ENCODE results near the gene PREB.
"Not testable (repeated sequence)": the region's sequence is repeated elsewhere in the genome, so short reads cannot be mapped to it uniquely, and the experiment has no call there.

The PREB gene

GRCh38 chr2:27133905-27134780, at the start of gene PREB:
Gene PREB, minus strand, starts transcription at chr2:27134636. Its CDS starts 215 bp downstream, at chr2:27134421.
- ATAC-seq (peak; percentile 92), DNase-seq (ENCODE audit: low spot score in 2 of 2) (peak; percentile 99)
- H3K9me3 Mint-ChIP-seq: no peaks in the 10 kb centered on the region
- H3K4me3 Mint-ChIP-seq: peak within 1 kb of the TSS; percentile 84
- H3K4me1 Mint-ChIP-seq: peaks cover 22% of the 10 kb centered on the region
- peaks cover 46% of the 10 kb centered on the region for H3K36me3 Mint-ChIP-seq
- H3K27ac Mint-ChIP-seq: peak within 1 kb of the TSS; percentile 97

GRCh38 chr2:27184115-27184514, 49.7 kb upstream of the PREB start:
- H3K4me3 Mint-ChIP-seq: no peak overlapping the region
- no peaks in the 10 kb centered on the region for H3K36me3 Mint-ChIP-seq
- H3K27ac Mint-ChIP-seq: no peak overlapping the region
- no peaks in the 10 kb centered on the region for H3K9me3 Mint-ChIP-seq
- DNase-seq (ENCODE audit: low spot score in 2 of 2) (no peak), ATAC-seq (peak; percentile 44)
- no peaks in the 10 kb centered on the region for H3K4me1 Mint-ChIP-seq

- no peaks in the 10 kb centered on the region for H3K9me3 Mint-ChIP-seq
- no peak overlapping the region for H3K27ac Mint-ChIP-seq
- ATAC-seq: no peak
- no peak overlapping the region for H3K4me3 Mint-ChIP-seq
- H3K4me1 Mint-ChIP-seq: no peaks in the 10 kb centered on the region
- H3K36me3 Mint-ChIP-seq: no peaks in the 10 kb centered on the region
- no peak for DNase-seq (ENCODE audit: low spot score in 2 of 2)
These were observed 47.9 kb upstream of the PREB start for GRCh38 chr2:27182346-27182745.

- ATAC-seq (no peak), DNase-seq (ENCODE audit: low spot score in 2 of 2) (no peak)
- Mint-ChIP-seq H3K36me3 (no peaks in the 10 kb centered on the region), H3K9me3 (no peaks in the 10 kb centered on the region), H3K4me1 (no peaks in the 10 kb centered on the region), H3K27ac (no peak overlapping the region), H3K4me3 (no peak overlapping the region)
These were observed 45.0 kb upstream of the PREB start for GRCh38 chr2:27179344-27180000.

GRCh38 chr2:27178469-27178868, 44.0 kb upstream of the PREB start:
- H3K27ac Mint-ChIP-seq: no peak overlapping the region
- DNase-seq (ENCODE audit: low spot score in 2 of 2) (no peak), ATAC-seq (no peak)
- H3K4me3 Mint-ChIP-seq: no peak overlapping the region
- H3K9me3 Mint-ChIP-seq: no peaks in the 10 kb centered on the region
- no peaks in the 10 kb centered on the region for H3K4me1 Mint-ChIP-seq
- no peaks in the 10 kb centered on the region for H3K36me3 Mint-ChIP-seq

- no peak for ATAC-seq
These were observed 43.3 kb upstream of the PREB start for GRCh38 chr2:27177441-27178351.

GRCh38 chr2:27175781-27176180, 41.3 kb upstream of the PREB start:
- not testable (repeated sequence) for ATAC-seq; DNase-seq (ENCODE audit: low spot score in 2 of 2); H3K4me3 Mint-ChIP-seq; H3K4me1 Mint-ChIP-seq; H3K27ac Mint-ChIP-seq; H3K9me3 Mint-ChIP-seq; H3K36me3 Mint-ChIP-seq

More at GRCh38 chr2:27177441-27178351, 43.3 kb upstream of the PREB start:
- Mint-ChIP-seq H3K27ac (no peak overlapping the region), H3K4me1 (no peaks in the 10 kb centered on the region), H3K9me3 (no peaks in the 10 kb centered on the region), H3K4me3 (no peak overlapping the region), H3K36me3 (no peaks in the 10 kb centered on the region)
- no peak for DNase-seq (ENCODE audit: low spot score in 2 of 2)

- no peaks in the 10 kb centered on the region for H3K36me3 Mint-ChIP-seq
These were observed 40.9 kb upstream of the PREB start for GRCh38 chr2:27175330-27175729.

GRCh38 chr2:27174638-27175037, 40.2 kb upstream of the PREB start:
- Mint-ChIP-seq H3K4me1 (no peaks in the 10 kb centered on the region), H3K9me3 (no peaks in the 10 kb centered on the region), H3K27ac (no peak overlapping the region), H3K36me3 (no peaks in the 10 kb centered on the region), H3K4me3 (no peak overlapping the region)
- DNase-seq (ENCODE audit: low spot score in 2 of 2) (no peak), ATAC-seq (no peak)

More at GRCh38 chr2:27175330-27175729, 40.9 kb upstream of the PREB start:
- Mint-ChIP-seq H3K27ac (no peak overlapping the region), H3K9me3 (no peaks in the 10 kb centered on the region), H3K4me1 (no peaks in the 10 kb centered on the region), H3K4me3 (no peak overlapping the region)
- DNase-seq (ENCODE audit: low spot score in 2 of 2) (no peak), ATAC-seq (no peak)

- Mint-ChIP-seq H3K4me1 (no peaks in the 10 kb centered on the region), H3K9me3 (no peaks in the 10 kb centered on the region), H3K4me3 (no peak overlapping the region), H3K27ac (no peak overlapping the region), H3K36me3 (no peaks in the 10 kb centered on the region)
- ATAC-seq: no peak
- DNase-seq (ENCODE audit: low spot score in 2 of 2): no peak
These were observed 37.0 kb upstream of the PREB start for GRCh38 chr2:27171351-27171848.

GRCh38 chr2:27170581-27171337, 36.3 kb upstream of the PREB start:
- Mint-ChIP-seq H3K9me3 (no peaks in the 10 kb centered on the region), H3K4me1 (no peaks in the 10 kb centered on the region), H3K36me3 (no peaks in the 10 kb centered on the region), H3K27ac (no peak overlapping the region), H3K4me3 (peak overlapping the region; percentile 6)
- no peak for DNase-seq (ENCODE audit: low spot score in 2 of 2)
- no peak for ATAC-seq

- Mint-ChIP-seq H3K9me3 (no peaks in the 10 kb centered on the region), H3K27ac (no peak overlapping the region), H3K4me3 (no peak overlapping the region)
These were observed 30.7 kb upstream of the PREB start for GRCh38 chr2:27164960-27165763.

GRCh38 chr2:27162151-27163121, 28.0 kb upstream of the PREB start:
- Mint-ChIP-seq H3K9me3 (no peaks in the 10 kb centered on the region), H3K4me1 (no peaks in the 10 kb centered on the region), H3K36me3 (no peaks in the 10 kb centered on the region), H3K4me3 (no peak overlapping the region), H3K27ac (no peak overlapping the region)
- DNase-seq (ENCODE audit: low spot score in 2 of 2) (no peak), ATAC-seq (no peak)

More at GRCh38 chr2:27164960-27165763, 30.7 kb upstream of the PREB start:
- Mint-ChIP-seq H3K36me3 (no peaks in the 10 kb centered on the region), H3K4me1 (no peaks in the 10 kb centered on the region)
- no peak for DNase-seq (ENCODE audit: low spot score in 2 of 2)
- ATAC-seq: no peak

Measured in stimulated activated effector memory CD8-positive, alpha-beta T cell treated with anti-CD3 and anti-CD28 coated beads, Interleukin-12 subunit alpha, Interleukin-12 subunit beta, amount 100 ng/mL, for 72 hours (primary cell).